Activated naive CD4-positive, alpha-beta T cell treated with anti-CD3 and anti-CD28 coated beads for 36 hours (primary cell): ENCODE measurements around the gene SLC25A19. TPM values are rescaled to one million over a fixed set of nuclear protein-coding genes. Genes with fewer than 3 reads are reported as not detected.
A peak's percentile ranks its signal among the peaks of the same experiment; 100 is the strongest.

Experiments
- CTCF ChIA-PET: fragments of 350-600 bp; sonication (Branson Sonifier 250); formaldehyde crosslinking; loops from one replicate; lab custom pipeline; 2021; ENCODE audit warnings: antibody characterized with exemption; lab: Charles Lee
- DNase-seq: peaks from one replicate; pipeline ENCODE4 v3.0.0-alpha.2; 2020
- H3K27ac Mint-ChIP-seq: one replicate; pipeline ENCODE4 v1.8.0; 2021; ENCODE audit warnings: mild to moderate bottlenecking, mixed read lengths
- H3K27me3 Mint-ChIP-seq: one replicate; pipeline ENCODE4 v1.8.0; 2021; ENCODE audit warnings: low read depth, mixed read lengths
- H3K36me3 Mint-ChIP-seq: one replicate; pipeline ENCODE4 v1.8.0; 2021; ENCODE audit warnings: low read depth, mixed read lengths
- H3K4me1 Mint-ChIP-seq: one replicate; pipeline ENCODE4 v1.8.0; 2021; ENCODE audit warnings: low read depth, mixed read lengths
- H3K4me3 Mint-ChIP-seq: one replicate; pipeline ENCODE4 v1.8.0; 2021; ENCODE audit warnings: mild to moderate bottlenecking, moderate library complexity, mixed read lengths
- H3K9me3 Mint-ChIP-seq: one replicate; pipeline ENCODE4 v1.8.0; 2021; ENCODE audit warnings: mixed read lengths
- intact Hi-C: fragments of 100-400 bp; cut with micrococcal nuclease; formaldehyde crosslinking; loops from one replicate; pipeline ENCODE4 v1.15.1; 2023
- total RNA-seq, 2 experiments: library from RNA; stranded (reverse); gene quantifications; one replicate each; pipeline ENCODE4 v1.2.3, GENCODE V29; 2021

SLC25A19 gene
- total RNA-seq = 10 to 100 TPM; 47.5 to 48.4 TPM

DNA sequence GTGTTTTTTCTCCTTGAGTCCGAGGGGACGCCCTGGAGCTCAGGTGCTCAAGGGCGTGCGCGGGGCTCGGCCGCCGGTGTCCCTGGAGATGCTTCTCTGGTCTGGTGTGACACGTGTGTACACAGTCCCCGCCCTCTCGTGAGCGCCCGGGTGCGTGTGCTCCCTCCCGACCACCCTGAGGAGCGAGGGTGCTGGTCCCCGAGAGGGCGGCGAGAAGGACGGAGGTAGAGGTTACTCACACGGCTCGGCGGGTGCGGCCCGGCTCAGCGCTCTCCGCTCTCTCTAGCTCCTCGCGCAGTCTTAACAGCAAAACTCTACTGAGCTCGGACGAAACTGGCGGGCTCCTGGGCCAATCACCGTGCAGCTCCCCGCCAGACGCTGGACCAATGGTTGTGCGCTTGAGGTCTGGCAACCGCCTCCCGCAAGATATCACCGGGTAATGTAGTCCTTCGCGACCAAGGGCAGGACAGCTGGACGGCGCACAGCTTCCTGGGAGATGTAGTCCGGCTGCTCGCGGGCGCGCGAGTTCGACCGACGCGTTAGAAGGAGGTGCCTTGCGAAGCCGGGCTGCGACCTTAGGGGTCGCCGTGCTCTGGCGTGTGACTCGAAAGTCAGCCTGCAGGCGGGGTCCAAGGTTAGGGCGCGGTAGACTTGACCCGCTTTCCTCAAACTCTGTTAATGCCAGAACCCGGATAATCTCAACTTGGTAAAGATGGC lies at the start of gene SLC25A19:
Gene SLC25A19 (minus strand): TSS at position 319 of the 717 bp plus-strand sequence. CDS start 2,669 bp downstream, outside the sequence.
- CTCF ChIA-PET = interaction anchor here (0.6 to 3.6 kb wide), 19 partner anchors 8 to 458 kb away, joined by 3 to 29 read pairs (median 4); partner anchors contain the start of genes GRB2, MIF4GD and TSEN54
- Mint-ChIP-seq H3K4me1 (peaks cover 26% of the 10 kb centered on the region), H3K27me3 (no peaks in the 10 kb centered on the region), H3K36me3 (peaks cover 19% of the 10 kb centered on the region), H3K9me3 (no peaks in the 10 kb centered on the region), H3K27ac (peak within 1 kb of the TSS; percentile 100), H3K4me3 (peak within 1 kb of the TSS; percentile 99)
- intact Hi-C loops = loop anchor here (1.0 to 5.0 kb wide), 12 partner anchors 8 to 495 kb away; partner anchors contain the start of genes GGA3, GRB2, LLGL2 and MIF4GD
- DNase-seq = peak; percentile 99

DNA sequence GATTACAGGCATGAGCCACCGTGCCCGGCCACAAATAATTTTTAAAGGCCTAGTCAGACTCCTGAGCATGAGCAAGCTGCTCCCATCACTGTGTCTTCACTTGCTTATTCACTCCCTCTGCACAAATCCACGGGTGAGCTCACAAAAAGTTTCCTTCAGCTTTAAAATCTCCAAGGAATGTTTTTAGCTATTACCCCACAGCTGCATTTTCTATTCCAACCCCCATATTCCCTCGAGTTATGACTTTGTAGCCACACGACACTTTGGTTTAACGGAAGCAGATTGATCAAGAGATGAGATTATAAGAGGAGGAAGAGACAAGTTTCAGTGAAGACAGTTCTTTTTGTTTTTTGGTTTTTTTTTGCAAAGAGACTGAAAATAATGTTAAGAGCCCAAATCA lies 49.1 kb upstream of the SLC25A19 start:
- no peaks in the 10 kb centered on the region for H3K9me3 Mint-ChIP-seq
- peaks cover 78% of the 10 kb centered on the region for H3K4me1 Mint-ChIP-seq
- no peaks in the 10 kb centered on the region for H3K27me3 Mint-ChIP-seq
- H3K27ac Mint-ChIP-seq = peak overlapping the region; percentile 90
- H3K4me3 Mint-ChIP-seq = peak overlapping the region; percentile 56
- peaks cover 2% of the 10 kb centered on the region for H3K36me3 Mint-ChIP-seq
- DNase-seq = no peak
- intact Hi-C loops = loop anchor here (2.0 kb wide), 1 partner anchor 14 kb away; no protein-coding TSS in a partner anchor
- CTCF ChIA-PET = interaction anchor here (0.6 to 1.5 kb wide), 6 partner anchors 12 to 59 kb away, joined by 3 to 13 read pairs (median 4); no protein-coding TSS in a partner anchor

- Mint-ChIP-seq H3K27ac (no peak overlapping the region), H3K36me3 (peaks cover 11% of the 10 kb centered on the region), H3K9me3 (no peaks in the 10 kb centered on the region), H3K27me3 (no peaks in the 10 kb centered on the region), H3K4me1 (peaks cover 67% of the 10 kb centered on the region), H3K4me3 (no peak overlapping the region)
- DNase-seq = no peak
- intact Hi-C loops = no loop called here
- CTCF ChIA-PET = interaction anchor here (0.5 to 2.7 kb wide), 8 partner anchors 9 to 80 kb away, joined by 3 to 15 read pairs (median 3); no protein-coding TSS in a partner anchor
These were observed 46.1 kb upstream of the SLC25A19 start for GRCh38 chr17:75335315-75335714.

GRCh38 chr17:75334723-75335122 lies 45.5 kb upstream of the SLC25A19 start:
- no peak for DNase-seq
- H3K27ac Mint-ChIP-seq = no peak overlapping the region
- peaks cover 63% of the 10 kb centered on the region for H3K4me1 Mint-ChIP-seq
- peaks cover 11% of the 10 kb centered on the region for H3K36me3 Mint-ChIP-seq
- H3K4me3 Mint-ChIP-seq = no peak overlapping the region
- CTCF ChIA-PET = interaction anchor here (1.1 to 2.2 kb wide), 2 partner anchors 11 to 45 kb away, joined by 3 to 15 read pairs; no protein-coding TSS in a partner anchor
- intact Hi-C loops = no loop called here
- no peaks in the 10 kb centered on the region for H3K27me3 Mint-ChIP-seq
- no peaks in the 10 kb centered on the region for H3K9me3 Mint-ChIP-seq

- CTCF ChIA-PET = no interaction called here
- Mint-ChIP-seq H3K9me3 (no peaks in the 10 kb centered on the region), H3K27me3 (no peaks in the 10 kb centered on the region), H3K4me1 (peaks cover 49% of the 10 kb centered on the region), H3K4me3 (no peak overlapping the region), H3K27ac (no peak overlapping the region), H3K36me3 (peaks cover 17% of the 10 kb centered on the region)
- intact Hi-C loops = no loop called here
- no peak for DNase-seq
These were observed 42.4 kb upstream of the SLC25A19 start for GRCh38 chr17:75331671-75332070.

- no peak overlapping the region for H3K27ac Mint-ChIP-seq
- no peak overlapping the region for H3K4me3 Mint-ChIP-seq
- no peaks in the 10 kb centered on the region for H3K9me3 Mint-ChIP-seq
- H3K4me1 Mint-ChIP-seq = peaks cover 43% of the 10 kb centered on the region
- H3K27me3 Mint-ChIP-seq = no peaks in the 10 kb centered on the region
- H3K36me3 Mint-ChIP-seq = peaks cover 31% of the 10 kb centered on the region
- intact Hi-C loops = no loop called here
- DNase-seq = no peak
- CTCF ChIA-PET = no interaction called here
These were observed 38.5 kb upstream of the SLC25A19 start for GRCh38 chr17:75327757-75328156.

- no peak for DNase-seq
- intact Hi-C loops = no loop called here
- no peaks in the 10 kb centered on the region for H3K27me3 Mint-ChIP-seq
- H3K4me1 Mint-ChIP-seq = peaks cover 31% of the 10 kb centered on the region
- no peaks in the 10 kb centered on the region for H3K9me3 Mint-ChIP-seq
- H3K36me3 Mint-ChIP-seq = peaks cover 36% of the 10 kb centered on the region
- H3K27ac Mint-ChIP-seq = peak overlapping the region; percentile 74
- no peak overlapping the region for H3K4me3 Mint-ChIP-seq
- CTCF ChIA-PET = interaction anchor here (0.5 to 2.1 kb wide), 13 partner anchors 10 to 190 kb away, joined by 3 to 11 read pairs (median 3); partner anchors contain the start of gene TSEN54
These were observed 37.1 kb upstream of the SLC25A19 start for GRCh38 chr17:75326226-75326848.

DNA sequence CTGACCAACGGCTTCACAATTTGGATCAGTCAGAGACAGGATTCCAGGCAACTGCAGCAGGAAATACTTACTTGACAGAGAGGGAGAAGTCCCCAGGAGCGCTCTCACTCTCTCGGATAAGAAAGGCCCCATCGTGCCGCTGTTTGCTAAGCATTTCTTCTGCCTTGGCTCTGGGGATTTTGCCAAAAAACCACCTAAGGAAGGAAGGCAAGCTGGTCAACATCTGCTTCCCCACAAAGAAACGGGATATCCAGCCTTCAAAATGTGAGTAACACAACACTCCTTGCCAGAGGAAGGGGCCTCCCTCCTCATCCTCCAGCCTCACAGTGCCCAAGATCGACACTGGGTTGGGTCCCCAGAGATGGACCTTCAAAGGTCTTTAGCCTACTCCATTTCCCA lies 36.6 kb upstream of the SLC25A19 start:
- Mint-ChIP-seq H3K4me3 (no peak overlapping the region), H3K36me3 (peaks cover 38% of the 10 kb centered on the region), H3K27me3 (no peaks in the 10 kb centered on the region), H3K9me3 (no peaks in the 10 kb centered on the region), H3K4me1 (peaks cover 31% of the 10 kb centered on the region), H3K27ac (peak overlapping the region; percentile 74)
- CTCF ChIA-PET = interaction anchor here (0.5 to 2.1 kb wide), 10 partner anchors 10 to 190 kb away, joined by 3 to 11 read pairs (median 4); partner anchors contain the start of gene TSEN54
- no peak for DNase-seq
- intact Hi-C loops = loop anchor here (2.0 kb wide), 1 partner anchor 13 kb away; no protein-coding TSS in a partner anchor

DNA sequence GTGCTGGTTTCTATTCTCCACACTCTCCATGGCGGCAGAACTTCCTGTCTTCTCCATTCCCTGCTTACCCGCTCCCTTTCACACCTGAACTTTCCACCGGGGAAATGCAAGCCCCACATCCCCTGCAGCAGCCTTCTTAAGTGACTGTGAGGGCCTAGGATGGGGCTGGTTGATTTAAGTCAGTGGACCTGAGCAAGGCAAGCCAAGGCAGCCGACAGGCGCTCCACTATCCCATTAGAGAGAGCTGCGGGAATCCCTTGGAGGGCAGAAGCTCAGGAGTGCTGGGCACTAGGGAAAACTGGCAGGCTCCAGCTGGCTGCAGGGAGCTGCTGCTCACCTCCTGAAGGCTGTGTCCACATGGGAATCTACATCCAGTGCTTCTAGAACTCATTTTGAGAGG lies 36.1 kb upstream of the SLC25A19 start:
- DNase-seq = no peak
- intact Hi-C loops = loop anchor here (2.0 kb wide), 1 partner anchor 13 kb away; no protein-coding TSS in a partner anchor
- Mint-ChIP-seq H3K9me3 (no peaks in the 10 kb centered on the region), H3K27ac (no peak overlapping the region), H3K4me3 (no peak overlapping the region), H3K4me1 (peaks cover 31% of the 10 kb centered on the region), H3K36me3 (peaks cover 39% of the 10 kb centered on the region), H3K27me3 (no peaks in the 10 kb centered on the region)
- CTCF ChIA-PET = interaction anchor here (1.3 to 2.1 kb wide), 4 partner anchors 11 to 79 kb away, joined by 3 to 11 read pairs (median 4); no protein-coding TSS in a partner anchor

DNA sequence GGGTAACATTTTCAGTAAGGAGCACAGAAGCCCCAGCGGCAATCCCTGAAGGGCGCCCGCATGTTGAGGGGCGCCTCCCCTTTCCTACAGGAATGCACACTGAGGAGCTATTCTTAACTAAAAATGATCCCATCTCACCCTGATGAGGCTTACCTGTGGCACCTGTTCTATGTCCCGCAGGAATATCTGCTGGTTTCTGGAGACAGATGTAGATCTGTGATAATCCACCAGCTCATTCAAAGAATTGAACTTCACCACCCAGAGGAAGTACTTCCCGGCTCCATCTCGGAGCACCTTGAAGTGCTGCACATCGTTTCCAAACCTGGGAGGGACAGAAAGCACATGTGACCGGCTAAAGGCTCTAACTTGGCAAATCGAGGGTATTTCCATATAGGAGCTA lies 32.3 kb upstream of the SLC25A19 start:
- H3K9me3 Mint-ChIP-seq = no peaks in the 10 kb centered on the region
- CTCF ChIA-PET = interaction anchor here (0.5 to 3.3 kb wide), 14 partner anchors 12 to 311 kb away, joined by 3 to 20 read pairs (median 5); partner anchors contain the start of genes MIF4GD, SLC25A19 and TMEM94
- no peak for DNase-seq
- intact Hi-C loops = no loop called here
- no peaks in the 10 kb centered on the region for H3K27me3 Mint-ChIP-seq
- H3K4me3 Mint-ChIP-seq = no peak overlapping the region
- no peak overlapping the region for H3K27ac Mint-ChIP-seq
- peaks cover 27% of the 10 kb centered on the region for H3K4me1 Mint-ChIP-seq
- peaks cover 36% of the 10 kb centered on the region for H3K36me3 Mint-ChIP-seq

DNA sequence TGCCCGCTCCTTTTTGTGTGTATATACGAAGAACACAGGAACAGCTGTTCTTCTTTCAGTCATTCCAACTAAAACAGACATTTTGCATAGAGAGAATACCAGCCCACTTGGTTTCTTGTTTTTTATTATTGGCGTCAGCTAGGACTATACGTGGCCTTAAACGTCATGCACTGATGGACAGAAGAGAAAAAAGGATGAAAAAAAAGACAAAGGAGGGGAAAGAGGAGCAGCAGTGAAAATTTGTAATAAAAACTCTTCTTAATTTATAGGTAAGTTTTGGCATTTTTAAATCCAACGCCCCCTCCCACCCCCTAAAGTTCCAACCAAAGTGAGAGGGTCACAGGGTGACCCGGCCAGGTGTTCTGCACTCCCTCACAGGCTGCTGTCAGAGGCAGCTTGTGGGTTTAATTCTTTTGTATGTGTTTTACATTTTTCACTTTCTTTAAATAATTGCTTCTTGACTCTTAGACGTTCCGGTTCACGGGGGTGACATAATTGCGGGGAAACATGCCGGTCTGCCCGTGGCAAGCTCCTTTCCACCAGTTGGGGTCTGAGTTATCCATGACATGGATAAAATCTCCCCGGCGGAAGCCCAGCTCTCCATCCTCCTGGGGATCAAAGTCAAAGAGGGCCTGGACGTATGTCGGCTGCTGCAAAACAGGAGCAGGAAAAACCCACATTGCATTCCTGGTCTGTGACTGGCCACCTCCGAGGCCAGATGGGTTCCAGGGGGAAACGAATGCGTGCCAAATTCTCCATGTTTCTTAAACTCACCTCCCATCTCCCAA lies 30.9 kb upstream of the SLC25A19 start:
- no peaks in the 10 kb centered on the region for H3K9me3 Mint-ChIP-seq
- peaks cover 34% of the 10 kb centered on the region for H3K36me3 Mint-ChIP-seq
- H3K4me1 Mint-ChIP-seq = peaks cover 23% of the 10 kb centered on the region
- peak overlapping the region; percentile 43 for H3K27ac Mint-ChIP-seq
- H3K4me3 Mint-ChIP-seq = no peak overlapping the region
- CTCF ChIA-PET = interaction anchor here (1.3 to 1.6 kb wide), 2 partner anchors 18 to 92 kb away, joined by 4 read pairs; no protein-coding TSS in a partner anchor
- no peaks in the 10 kb centered on the region for H3K27me3 Mint-ChIP-seq
- DNase-seq = no peak
- intact Hi-C loops = no loop called here
